Fibroblast of skin of right biceps (primary cell): ENCODE data around the gene SLC40A1.

Experiments used
- DNase-seq: peaks from one replicate; pipeline ENCODE4 v3.0.0-alpha.2; 2013

SLC40A1 gene

DNA sequence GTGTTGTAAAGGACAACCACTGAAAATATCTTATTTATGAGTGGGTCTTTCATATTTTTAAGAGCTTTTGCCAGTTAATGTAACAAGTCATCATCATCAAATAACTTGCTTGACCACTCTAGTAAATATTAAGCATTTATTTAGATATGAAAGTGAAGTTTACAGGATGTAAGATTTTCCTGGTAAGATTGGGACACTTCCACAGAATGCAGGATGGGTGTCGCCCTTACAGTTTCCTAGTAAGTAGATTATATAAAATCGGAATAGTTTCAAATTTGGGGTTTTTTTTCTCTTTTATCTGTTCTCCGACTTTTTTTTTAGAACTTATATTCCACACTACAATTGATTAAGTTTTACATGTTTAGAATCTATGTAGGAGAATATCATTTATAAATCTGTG, 14.8 kb upstream of the SLC40A1 start:
- no peak for DNase-seq

- DNase-seq = no peak
These were observed 13.7 kb upstream of the SLC40A1 start for GRCh38 chr2:189594305-189594704.

GRCh38 chr2:189593115-189593514, 12.5 kb upstream of the SLC40A1 start:
- DNase-seq = no peak

- DNase-seq = no peak
These were observed 11.9 kb upstream of the SLC40A1 start for GRCh38 chr2:189592353-189592984.

GRCh38 chr2:189587780-189588179, 7.2 kb upstream of the SLC40A1 start:
- DNase-seq = no peak

GRCh38 chr2:189585226-189585756, 4.7 kb upstream of the SLC40A1 start:
- DNase-seq = no peak

DNA sequence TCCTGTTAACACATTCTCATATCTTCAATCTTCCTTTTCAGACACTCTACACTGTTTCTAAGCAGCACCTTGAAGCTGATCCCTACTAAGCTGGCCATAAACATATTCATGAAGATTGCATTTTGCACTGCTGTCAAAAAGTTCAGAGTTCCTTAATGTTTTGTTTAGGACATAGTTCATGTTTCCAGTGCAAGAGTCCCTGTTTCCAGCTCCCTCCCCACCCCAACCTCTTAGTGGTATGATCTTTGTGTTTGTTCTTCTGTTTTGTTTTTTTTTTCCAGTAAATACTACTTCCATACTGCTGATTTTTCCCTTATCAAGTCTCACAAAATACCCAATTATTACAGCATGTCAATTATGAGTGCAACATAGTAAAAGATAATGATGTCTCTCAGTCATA, 4.1 kb upstream of the SLC40A1 start:
- no peak for DNase-seq

DNA sequence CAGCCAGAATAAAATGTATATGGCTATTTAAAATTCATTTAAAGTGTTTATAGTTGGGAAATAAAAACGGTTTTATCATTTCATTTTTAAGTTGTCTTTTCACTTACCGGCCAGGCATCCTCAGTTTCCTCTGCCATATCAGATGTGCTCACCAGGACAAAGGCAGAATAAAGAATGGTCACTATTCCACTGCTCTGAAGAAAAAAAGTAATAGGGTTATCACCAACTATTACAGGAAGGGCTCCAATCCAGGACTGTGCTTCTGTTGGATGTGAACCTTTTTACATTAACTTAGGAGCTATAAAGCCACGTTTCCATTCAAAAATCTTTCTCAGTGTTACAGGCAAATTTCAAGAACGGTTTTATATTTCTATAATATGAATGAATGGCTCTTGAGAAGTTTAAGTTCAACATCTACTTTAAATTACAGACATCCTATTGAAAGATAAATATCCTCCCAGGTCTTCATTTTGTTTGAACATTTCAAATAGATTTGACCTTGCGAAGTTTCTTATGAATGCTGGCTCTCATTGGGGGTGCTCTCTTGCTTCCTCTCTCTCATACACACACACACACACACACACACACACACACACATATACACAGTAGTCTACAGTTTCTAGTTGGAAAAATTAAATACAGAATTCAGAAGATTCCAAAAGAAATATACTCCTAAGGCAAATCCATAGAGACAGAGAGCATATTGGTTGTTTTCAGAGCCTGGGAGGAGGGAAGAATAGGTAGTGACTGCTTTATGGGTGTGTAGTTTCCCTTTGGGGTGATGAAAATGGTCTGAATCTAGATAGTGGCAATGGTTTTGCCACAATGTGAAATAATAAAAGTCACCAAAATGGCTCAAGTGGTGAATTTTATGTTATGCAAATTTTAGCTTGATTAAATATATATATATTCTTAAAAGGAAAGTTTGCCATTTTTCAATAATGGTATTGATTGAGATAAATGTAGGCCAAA, 2.9 kb upstream of the SLC40A1 start:
- no peak for DNase-seq

DNA sequence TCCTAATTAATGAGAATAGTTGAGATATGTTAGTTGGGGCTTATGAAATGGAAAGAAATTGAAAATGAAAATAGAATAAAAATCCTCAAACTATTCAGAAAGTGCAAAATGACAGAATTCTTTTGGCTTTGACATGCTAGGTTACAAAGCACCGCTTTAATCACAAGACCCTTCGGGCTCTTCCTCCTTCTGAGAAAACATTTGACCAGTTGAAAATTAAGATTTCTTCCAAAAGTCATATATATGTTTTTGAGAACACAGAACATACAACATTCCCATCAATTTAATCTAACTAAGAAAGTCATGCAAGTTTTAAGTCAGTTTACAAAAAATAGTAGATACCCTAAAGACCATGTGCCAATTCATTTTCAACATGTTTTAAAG, 2.2 kb upstream of the SLC40A1 start:
- DNase-seq = no peak

DNA sequence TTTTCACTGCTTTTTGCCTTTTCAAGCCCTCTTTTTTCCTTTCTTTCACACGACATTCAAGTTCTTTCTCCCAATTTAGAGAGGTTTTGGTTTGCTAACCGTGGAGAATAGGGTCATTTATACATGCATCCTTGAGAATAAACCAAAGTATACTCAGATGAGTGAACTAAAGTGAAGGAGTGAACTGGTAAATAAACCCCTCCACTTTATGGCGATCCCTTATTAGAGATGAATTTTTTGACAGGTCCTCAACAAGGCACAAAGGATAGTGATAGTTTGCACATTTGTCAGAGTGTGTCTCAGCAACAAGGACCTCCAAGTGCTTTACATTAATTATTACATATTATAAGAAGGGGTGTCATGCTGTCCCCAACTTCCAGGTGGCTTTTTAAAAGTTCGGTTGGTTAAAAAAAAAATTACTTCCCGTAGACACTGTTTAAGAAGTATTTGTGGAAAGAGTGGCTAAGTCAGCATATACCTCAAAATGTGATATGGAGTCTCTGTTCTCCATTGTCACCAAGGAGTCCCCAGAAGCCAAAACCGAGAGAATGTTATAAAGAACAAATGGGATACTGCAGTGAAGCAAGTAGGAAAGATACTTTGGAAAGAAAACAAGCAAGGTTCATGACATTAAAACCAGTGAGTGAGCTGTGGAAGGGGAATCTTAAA, 1.7 kb upstream of the SLC40A1 start:
- no peak for DNase-seq

DNA sequence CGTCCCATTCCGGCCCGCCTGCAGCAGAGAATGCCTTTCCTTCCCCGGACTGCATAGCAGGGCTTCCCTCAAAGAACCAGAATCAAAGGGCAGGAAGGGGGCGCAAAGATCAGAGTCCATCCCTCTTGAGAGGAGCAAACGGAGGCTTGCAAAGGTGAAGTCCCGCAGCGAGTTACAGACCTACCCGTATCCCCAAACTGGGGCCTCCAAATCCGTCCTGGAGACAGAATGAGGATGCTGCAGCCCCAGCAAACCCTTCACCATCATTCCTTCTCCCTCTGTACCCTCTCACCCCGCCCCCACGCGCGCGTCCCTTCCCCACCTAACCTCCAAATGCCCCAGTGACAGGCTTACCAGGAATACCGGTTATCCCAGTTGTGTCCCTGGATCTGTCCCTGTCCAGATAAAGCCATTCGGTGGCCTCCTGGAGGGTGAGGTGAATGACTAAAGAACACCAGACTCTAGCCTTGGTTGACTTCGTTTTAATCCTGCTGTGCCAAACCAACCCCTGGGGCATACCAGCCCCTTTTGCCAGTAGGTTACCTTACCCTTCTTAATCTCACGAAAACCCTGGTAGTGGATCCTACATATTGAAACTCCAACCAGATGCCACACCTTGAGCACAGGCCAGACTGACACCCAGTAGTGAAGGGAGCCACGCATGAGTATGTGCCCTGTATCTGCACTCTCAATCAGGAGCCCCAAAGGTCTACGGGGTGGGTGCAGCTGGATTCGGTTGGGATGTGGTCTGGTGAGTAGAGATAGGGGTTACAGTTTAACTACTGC, 961 bp upstream of the SLC40A1 start:
- no peak for DNase-seq

DNA sequence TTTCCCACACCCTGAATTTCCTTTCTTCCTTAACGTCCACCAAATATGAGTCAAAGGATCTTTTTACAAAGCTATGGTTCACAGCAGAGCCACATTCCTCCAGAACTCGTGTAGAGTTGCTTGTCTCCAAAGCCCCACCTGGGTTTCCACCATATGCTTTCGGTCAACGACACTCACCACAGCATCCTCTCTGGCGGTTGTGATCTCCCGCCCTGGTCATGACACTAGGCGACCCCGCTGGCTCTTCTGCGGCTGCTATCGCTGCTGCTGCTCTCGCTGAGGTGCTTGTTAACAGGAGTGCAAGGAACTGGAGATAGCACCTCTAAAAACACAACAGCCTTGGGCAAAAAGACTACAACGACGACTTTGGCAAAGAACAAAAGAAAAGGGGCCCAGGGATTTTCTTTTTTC, 340 bp downstream of the SLC40A1 start:
- no peak for DNase-seq

GRCh38 chr2:189579585-189580186, 900 bp downstream of the SLC40A1 start:
- DNase-seq = no peak

DNA sequence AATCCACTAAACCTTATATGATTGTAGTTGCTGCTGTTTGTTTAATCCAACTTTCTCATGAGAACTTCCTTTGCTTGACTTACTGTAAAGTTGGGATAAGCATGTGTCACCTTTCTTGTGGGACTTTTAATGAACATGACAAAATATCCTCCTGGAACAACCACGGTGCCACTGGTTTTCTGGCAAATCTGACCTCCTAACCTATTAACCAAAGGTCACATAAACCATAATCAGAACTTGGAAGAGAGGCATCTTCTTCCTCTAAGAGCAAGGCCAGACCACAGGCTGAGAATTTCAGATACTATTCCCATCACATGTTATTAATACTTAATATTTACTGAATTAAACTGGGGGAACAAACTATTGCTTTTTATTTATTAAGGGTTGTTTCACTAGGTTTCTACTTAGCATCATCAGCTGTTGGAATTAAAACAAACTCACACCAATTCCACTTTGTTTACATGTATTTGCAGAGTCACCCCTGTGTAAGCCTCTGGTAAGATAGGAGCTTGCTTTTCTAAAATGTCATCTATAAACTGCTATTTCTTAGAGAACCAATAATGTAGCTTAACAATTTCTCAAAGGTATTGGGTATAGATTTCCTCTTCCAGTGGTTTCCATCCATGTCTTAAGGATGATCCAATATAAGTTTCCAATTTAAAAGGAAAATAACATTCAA, 2.2 kb downstream of the SLC40A1 start:
- no peak for DNase-seq

DNA sequence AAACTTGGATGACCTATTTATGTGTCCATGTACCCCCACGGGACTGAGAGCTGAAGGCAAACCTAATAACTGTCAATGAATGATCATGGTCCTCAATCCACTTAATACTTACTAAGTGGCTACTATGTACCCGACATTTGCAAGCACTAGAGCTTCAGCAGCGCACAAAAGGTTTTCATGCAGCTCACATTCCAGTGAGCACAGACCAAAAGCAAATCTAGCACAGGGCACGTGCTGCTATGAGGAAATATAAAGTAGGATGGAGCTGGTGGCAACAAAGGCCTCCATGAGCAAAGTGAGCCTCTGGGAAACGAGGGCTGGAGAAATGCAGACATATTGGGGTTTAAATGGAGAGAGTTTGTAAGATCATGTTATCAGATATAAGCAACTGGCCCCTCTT, 3.5 kb downstream of the SLC40A1 start:
- no peak for DNase-seq

GRCh38 chr2:189576396-189576795, 4.2 kb downstream of the SLC40A1 start:
- no peak for DNase-seq

DNA sequence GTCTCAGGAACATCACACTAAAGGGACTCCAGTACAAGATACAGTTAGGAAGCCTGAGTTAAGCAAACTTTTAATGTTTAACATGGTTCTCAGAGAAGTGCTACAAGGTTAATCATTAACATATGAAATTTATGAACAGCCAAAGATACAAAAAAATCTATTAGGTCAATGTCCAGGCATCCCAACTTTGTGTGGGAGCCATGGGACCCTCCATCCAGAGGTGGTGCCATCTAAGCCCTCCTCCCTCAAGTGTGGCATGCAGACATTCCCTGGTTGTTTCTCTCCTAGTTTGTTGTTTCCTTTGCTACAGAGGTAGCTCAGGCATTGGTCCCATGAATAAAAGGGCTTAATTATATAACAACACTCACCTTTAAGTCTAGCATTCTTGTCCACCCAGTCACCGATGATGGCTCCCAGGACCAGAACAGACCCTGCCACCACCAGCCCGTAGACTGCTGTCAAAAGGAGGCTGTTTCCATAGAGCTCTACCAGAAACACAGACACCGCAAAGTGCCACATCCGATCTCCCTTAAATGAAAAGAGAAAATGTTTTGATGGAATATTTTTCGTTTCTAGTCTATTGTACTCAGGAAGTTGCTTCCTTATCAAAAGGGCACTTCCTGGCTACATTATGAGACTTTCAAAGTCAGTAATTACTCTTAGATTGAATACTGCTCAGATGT, 5.7 kb downstream of the SLC40A1 start:
- DNase-seq = no peak

DNA sequence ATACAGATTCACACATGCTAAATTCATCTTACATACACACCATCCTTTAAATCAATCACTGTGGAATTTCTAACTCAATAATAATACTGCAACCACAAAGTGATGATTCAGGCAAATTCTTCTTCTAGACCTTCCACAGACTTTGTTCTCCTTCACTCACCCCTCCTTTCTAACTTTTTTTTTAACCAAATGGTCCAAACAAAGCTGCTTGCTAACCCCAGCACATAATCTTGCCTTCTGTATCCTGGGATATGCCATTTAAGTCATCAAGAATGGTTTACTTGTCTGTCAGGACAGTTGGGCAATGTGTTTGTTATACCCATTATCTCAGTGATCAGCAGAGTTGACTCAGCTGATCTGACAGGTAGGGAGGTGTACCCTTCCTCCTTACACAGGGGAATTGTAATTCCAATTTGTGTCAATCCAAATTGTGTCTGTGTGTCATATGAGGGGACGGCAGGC, 10.0 kb downstream of the SLC40A1 start:
- peak; percentile 86 for DNase-seq

DNA sequence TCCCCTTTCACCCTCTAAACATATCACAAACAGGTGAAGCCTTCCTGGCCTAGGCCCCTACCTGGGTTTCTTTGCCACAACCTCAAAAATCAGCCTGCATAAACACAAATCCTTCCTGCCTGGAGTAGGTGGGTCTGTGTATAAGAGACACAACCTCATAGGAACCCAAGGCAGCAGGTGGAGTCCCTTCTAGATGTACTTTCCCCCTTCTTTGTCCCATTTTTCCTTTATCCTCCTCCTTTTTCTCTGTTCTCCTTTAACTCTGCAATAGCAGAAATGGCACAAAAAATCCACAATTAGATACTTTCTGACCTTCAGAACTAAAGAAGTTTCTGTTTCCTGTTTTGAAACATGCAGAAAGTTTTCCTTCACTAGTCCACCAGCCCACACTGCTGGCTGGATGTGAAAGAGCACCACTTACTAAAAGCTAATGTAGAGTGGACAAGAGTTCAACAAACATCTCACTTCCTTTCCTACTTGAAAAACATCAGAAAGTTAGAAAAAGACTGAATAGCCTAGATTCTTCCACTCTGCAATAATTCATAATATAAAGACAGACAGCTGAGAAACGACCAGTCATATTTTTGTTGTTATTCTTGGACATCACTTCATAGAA, 11.2 kb downstream of the SLC40A1 start:
- DNase-seq = no peak

DNA sequence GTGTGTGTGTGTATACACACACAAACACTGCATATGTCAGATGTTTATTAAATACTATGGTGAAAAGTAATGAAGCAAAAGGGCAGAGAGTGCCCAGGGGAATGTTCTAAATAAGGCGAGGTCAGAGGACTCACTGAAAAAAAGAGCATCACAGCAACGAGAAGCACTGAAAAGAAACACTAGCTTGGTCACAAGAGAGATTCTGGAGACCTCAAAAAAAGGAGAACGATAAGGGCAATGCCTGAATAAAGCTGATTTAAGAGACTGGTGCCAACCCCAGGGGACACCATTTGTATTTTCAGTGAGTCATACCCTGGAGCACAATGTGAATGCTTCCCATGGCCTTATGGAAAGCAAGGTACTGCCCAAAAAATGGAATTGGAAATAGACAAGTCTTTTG, 14.5 kb downstream of the SLC40A1 start:
- DNase-seq = peak; percentile 21
